Upper lobe of left lung (tissue), 6 donors: ENCODE data around the gene C1orf21. TPM values are rescaled to one million over a fixed set of nuclear protein-coding genes. Genes with fewer than 3 reads are reported as not detected.

ENCODE experiments used
- ATAC-seq, 2 donors: fragments of 200-7000 bp; cut with Tn5 transposase; one replicate each; pipeline ENCODE4 v1.9.1; 2022; ENCODE audit warnings: mild to moderate bottlenecking in 2 of 2, moderate library complexity in 2 of 2; ENCODE audit not compliant: low FRiP score in 2 of 2
- DNase-seq, 2 donors: peaks; one replicate each; pipeline ENCODE4 v3.0.0-alpha.2; 2019 to 2020
- H3K27ac ChIP-seq, 4 donors: fragments of 200-600 bp; sonication (generic); one replicate each; pipeline ENCODE4 v1.5.1; 2016 to 2019
- H3K27me3 ChIP-seq, 4 donors: fragments of 200-600 bp; sonication (generic); one replicate each; pipeline ENCODE4 v1.5.1; 2017 to 2019
- H3K36me3 ChIP-seq, 4 donors: fragments of 200-600 bp; sonication (generic); one replicate each; pipeline ENCODE4 v1.5.1; 2016 to 2019
- H3K4me1 ChIP-seq, 4 donors: fragments of 200-600 bp; sonication (generic); one replicate each; pipeline ENCODE4 v1.5.1; 2018 to 2019
- H3K4me3 ChIP-seq, 4 donors: fragments of 200-600 bp; sonication (generic); one replicate each; pipeline ENCODE4 v1.5.1; 2017 to 2019; ENCODE audit warnings: mild to moderate bottlenecking in 2 of 4, moderate library complexity in 1 of 4
- H3K9me3 ChIP-seq, 4 donors: fragments of 200-600 bp; sonication (generic); one replicate each; pipeline ENCODE4 v1.5.1; 2018 to 2019
- CTCF ChIP-seq, 6 experiments: fragments of 450-650 bp in 4 of 6; fragments of 200-600 bp in 2 of 6; sonication (generic) in 2 of 6; IDR thresholded peaks; one replicate each; pipeline ENCODE4 v1.5.1; 2016 to 2019; ENCODE audit warnings: antibody characterized with exemption in 6 of 6
- EP300 ChIP-seq, 4 donors: sonication (generic); formaldehyde crosslinking; IDR thresholded peaks; one replicate each; pipeline ENCODE4 v1.5.1; 2017; ENCODE audit warnings: antibody characterized with exemption in 4 of 4, control low read depth in 2 of 4
- POLR2A ChIP-seq, 4 donors: fragments of 450-650 bp; IDR thresholded peaks; one replicate each; pipeline ENCODE4 v1.5.1; 2016 to 2017; ENCODE audit warnings: antibody characterized with exemption in 4 of 4, mild to moderate bottlenecking in 2 of 4
- POLR2AphosphoS5 ChIP-seq, 2 donors: sonication (generic); formaldehyde crosslinking; IDR thresholded peaks; one replicate each; pipeline ENCODE4 v1.5.1; 2017; ENCODE audit warnings: antibody characterized with exemption in 2 of 2
- WGBS, 2 donors: methylation state at CpG; one replicate each; pipeline ENCODE4 v1.1.5; 2017 to 2018; 5-methylcytosine and 5-hydroxymethylcytosine counted together
- total RNA-seq, 6 donors: library from RNA; depleted of rRNA in 4 of 6; stranded (reverse); fragments of >200 nt in 4 of 6; gene quantifications; one replicate each; pipeline versions ENCODE4 v1.1.0 to v1.2.1, GENCODE V29; 2016 to 2021
- donor health status: DM: no; HTN: no; CAD: no; lungs with moderate emphysema.
- donor health status: DM: no; HTN: yes; CAD: no; lungs with severe emphysema.

The C1orf21 gene
- total RNA-seq, 6 donors from 2014 or later = 21.4 to 110 (median 49.2) TPM

- no peak overlapping the region for H3K27ac ChIP-seq
- ATAC-seq (no peak), DNase-seq (no peak)
- peaks cover 11 to 44% (median 29%) of the 10 kb centered on the region in 4 donors for H3K4me1 ChIP-seq
- 100% methylated on average over 1 of the region's 1 CpG for WGBS, 2 donors
- H3K36me3 ChIP-seq = peaks cover 0 to 3% (median 0%) of the 10 kb centered on the region in 4 donors
- no peak overlapping the region for H3K4me3 ChIP-seq
- no peaks in the 10 kb centered on the region for H3K27me3 ChIP-seq
- no peak for TF ChIP-seq POLR2AphosphoS5 (IDR thresholded peaks at IDR 0.05)
- no peak for TF ChIP-seq POLR2A (IDR thresholded peaks at IDR 0.05)
- no peak for TF ChIP-seq EP300 (IDR thresholded peaks at IDR 0.05)
- no peak for TF ChIP-seq CTCF (IDR thresholded peaks at IDR 0.05)
- no peaks in the 10 kb centered on the region for H3K9me3 ChIP-seq
These were observed 31.1 kb downstream of the C1orf21 start for GRCh38 chr1:184417916-184418315.

- Histone ChIP-seq H3K27me3 (no peaks in the 10 kb centered on the region), H3K27ac (peak overlapping the region in 1 of 4 donors; percentile 7), H3K4me3 (no peak overlapping the region), H3K36me3 (peaks cover 0 to 2% (median 0%) of the 10 kb centered on the region in 4 donors), H3K9me3 (no peaks in the 10 kb centered on the region), H3K4me1 (peaks cover 17 to 51% (median 34%) of the 10 kb centered on the region in 4 donors)
- 56 to 57% methylated on average over 4 of the region's 4 CpGs for WGBS, 2 donors
- no peak for DNase-seq
- ATAC-seq = no peak
- TF ChIP-seq EP300 (IDR thresholded peaks at IDR 0.05) = no peak
- no peak for TF ChIP-seq POLR2AphosphoS5 (IDR thresholded peaks at IDR 0.05)
- no peak for TF ChIP-seq CTCF (IDR thresholded peaks at IDR 0.05)
- TF ChIP-seq POLR2A (IDR thresholded peaks at IDR 0.05) = no peak
These were observed 32.0 kb downstream of the C1orf21 start for GRCh38 chr1:184418652-184419349.

GRCh38 chr1:184419350-184420161 is 32.7 kb downstream of the C1orf21 start:
- Histone ChIP-seq H3K27ac (no peak overlapping the region), H3K36me3 (no peaks in the 10 kb centered on the region), H3K4me1 (peaks cover 21 to 58% (median 38%) of the 10 kb centered on the region in 4 donors), H3K9me3 (no peaks in the 10 kb centered on the region), H3K27me3 (no peaks in the 10 kb centered on the region), H3K4me3 (no peak overlapping the region)
- TF ChIP-seq CTCF (IDR thresholded peaks at IDR 0.05) (no peak), POLR2A (IDR thresholded peaks at IDR 0.05) (no peak), POLR2AphosphoS5 (IDR thresholded peaks at IDR 0.05) (no peak), EP300 (IDR thresholded peaks at IDR 0.05) (no peak)
- ATAC-seq (peak in 1 of 2 donors; percentile 30), DNase-seq (no peak)
- 76 to 78% methylated on average over 5 of the region's 5 CpGs for WGBS, 2 donors

GRCh38 chr1:184422490-184423233 is 35.8 kb downstream of the C1orf21 start:
- Histone ChIP-seq H3K36me3 (no peaks in the 10 kb centered on the region), H3K27ac (peak overlapping the region in 2 of 4 donors; percentile 26 to 49), H3K4me1 (peaks cover 40 to 77% (median 60%) of the 10 kb centered on the region in 4 donors), H3K9me3 (no peaks in the 10 kb centered on the region), H3K4me3 (no peak overlapping the region), H3K27me3 (no peaks in the 10 kb centered on the region)
- DNase-seq (no peak), ATAC-seq (no peak)
- peak in 1 of 4 donors; percentile 18 for TF ChIP-seq EP300 (IDR thresholded peaks at IDR 0.05)
- no peak for TF ChIP-seq POLR2AphosphoS5 (IDR thresholded peaks at IDR 0.05)
- 49 to 51% methylated on average over 9 of the region's 9 CpGs for WGBS, 2 donors

- Histone ChIP-seq H3K4me1 (peaks cover 40 to 79% (median 56%) of the 10 kb centered on the region in 4 donors), H3K9me3 (no peaks in the 10 kb centered on the region), H3K27ac (no peak overlapping the region), H3K4me3 (no peak overlapping the region), H3K36me3 (no peaks in the 10 kb centered on the region), H3K27me3 (no peaks in the 10 kb centered on the region)
- TF ChIP-seq CTCF (IDR thresholded peaks at IDR 0.05) (no peak), POLR2AphosphoS5 (IDR thresholded peaks at IDR 0.05) (no peak), EP300 (IDR thresholded peaks at IDR 0.05) (no peak), POLR2A (IDR thresholded peaks at IDR 0.05) (no peak)
- DNase-seq = no peak
- 88% methylated on average over 2 of the region's 2 CpGs for WGBS, 2 donors
- ATAC-seq = no peak
These were observed 36.8 kb downstream of the C1orf21 start for GRCh38 chr1:184423649-184424048.
